SU-DHL-6 (cell line): ENCODE results near the gene WIPI1.

Source experiments
- H2AFZ ChIP-seq: fragments of 200-600 bp; sonication (generic); 2 replicates; pipeline ENCODE4 v1.6.1; 2014; ENCODE audit warnings: low read depth, mild to moderate bottlenecking, moderate library complexity, mixed read lengths, antibody characterized with exemption, low read length; ENCODE audit not compliant: severe bottlenecking
- H3F3A ChIP-seq: fragments of 200-600 bp; shearing (Covaris generic); 2 replicates; pipeline ENCODE4 v1.6.0; 2016; ENCODE audit warnings: antibody characterized with exemption, mild to moderate bottlenecking; ENCODE audit not compliant: insufficient read depth
- H3K27ac ChIP-seq: fragments of 200-600 bp; sonication (generic); 2 replicates; pipeline ENCODE4 v1.5.1; 2016; ENCODE audit warnings: low read depth, mild to moderate bottlenecking, low read length, moderate library complexity, mixed read lengths
- H3K27me3 ChIP-seq: fragments of 200-600 bp; sonication (generic), shearing (Covaris generic); 2 replicates; pipeline ENCODE4 v1.6.0; 2014; ENCODE audit warnings: mild to moderate bottlenecking, low read length
- H3K36me3 ChIP-seq: fragments of 200-600 bp; sonication (generic); 2 replicates; pipeline ENCODE4 v1.6.1; 2014; ENCODE audit warnings: mild to moderate bottlenecking, low read length, mixed read lengths
- H3K4me2 ChIP-seq: fragments of 300-600, 200-600 bp; shearing (Covaris generic), sonication (generic); 2 replicates; pipeline ENCODE4 v1.6.0; 2014; ENCODE audit warnings: low read length, low read depth, mild to moderate bottlenecking; ENCODE audit not compliant: poor library complexity, severe bottlenecking
- H3K4me3 ChIP-seq: fragments of 200-600 bp; sonication (generic); 2 replicates; pipeline ENCODE4 v1.5.1; 2014; ENCODE audit warnings: antibody characterized with exemption, low read length, mild to moderate bottlenecking, mixed read lengths; ENCODE audit not compliant: insufficient read depth, poor library complexity, severe bottlenecking
- H3K79me2 ChIP-seq: fragments of 200-600 bp; sonication (generic); 2 replicates; pipeline ENCODE4 v1.6.1; 2014; ENCODE audit warnings: mild to moderate bottlenecking, low read length, moderate library complexity; ENCODE audit not compliant: insufficient read depth
- H3K9ac ChIP-seq: fragments of 200-600 bp; sonication (generic); 2 replicates; pipeline ENCODE4 v1.7.0; 2014; ENCODE audit warnings: mild to moderate bottlenecking, low read length
- H3K9me2 ChIP-seq: fragments of 200-600 bp; sonication (generic); replicated peaks from 2 replicates; pipeline ENCODE4 v1.6.1; 2014; ENCODE audit warnings: low read length; ENCODE audit not compliant: insufficient read depth
- H3K9me3 ChIP-seq: fragments of 200-600 bp; sonication (generic); 2 replicates; pipeline ENCODE4 v1.6.1; 2014; ENCODE audit warnings: low read length, mixed read lengths; ENCODE audit not compliant: insufficient read depth
- H4K20me1 ChIP-seq: fragments of 200-600 bp; sonication (generic); 2 replicates; pipeline ENCODE4 v1.6.1; 2014; ENCODE audit warnings: low read depth, mild to moderate bottlenecking, antibody characterized with exemption, low read length, moderate library complexity, mixed read lengths
- EZH2phosphoT487 ChIP-seq: fragments of 200-600 bp; sonication (generic), shearing (Covaris generic); conservative IDR thresholded peaks from 2 replicates; pipeline ENCODE4 v1.6.1; 2018; ENCODE audit warnings: mild to moderate bottlenecking, antibody characterized with exemption, low read length, moderate library complexity, mixed read lengths
- TF ChIP-seq, protein P1 (sequence below): fragments of 200-600 bp; sonication (generic); IDR thresholded peaks from one replicate; pipeline ENCODE4 v1.5.1; 2017; ENCODE audit warnings: antibody characterized with exemption, mild to moderate bottlenecking, low read length, moderate library complexity; ENCODE audit not compliant: insufficient read depth, poor library complexity, severe bottlenecking

The WIPI1 gene

DNA sequence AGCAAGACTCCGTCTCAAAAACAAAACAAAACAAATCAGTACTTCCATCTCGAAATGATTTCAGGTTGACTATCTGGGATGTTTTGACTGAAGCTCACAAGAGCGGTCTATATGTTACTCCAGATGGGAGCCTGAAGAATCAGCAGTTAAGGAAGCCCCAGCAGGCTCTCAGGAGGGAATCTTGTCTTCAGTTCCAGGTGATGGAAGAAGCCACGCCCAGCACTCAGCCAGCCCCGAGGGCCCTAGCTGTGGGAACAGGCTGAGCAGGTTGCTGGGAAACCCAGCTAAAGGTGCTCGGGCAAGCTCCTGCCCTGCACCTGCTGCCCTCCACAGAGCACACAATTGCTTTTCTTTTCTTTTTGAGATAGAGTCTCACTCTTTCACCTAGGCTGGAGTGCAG lies 32.4 kb downstream of the WIPI1 start:
- H3F3A ChIP-seq, result no peaks in the 10 kb centered on the region
- H3K79me2 ChIP-seq, result no peaks in the 10 kb centered on the region
- H3K4me3 ChIP-seq, result no peak overlapping the region
- no peak overlapping the region for H3K4me2 ChIP-seq
- H3K9ac ChIP-seq, result no peak overlapping the region
- no peaks in the 10 kb centered on the region for H4K20me1 ChIP-seq
- H2AFZ ChIP-seq, result no peak overlapping the region
- H3K9me3 ChIP-seq, result no peaks in the 10 kb centered on the region
- H3K9me2 ChIP-seq, result no peaks in the 10 kb centered on the region
- H3K36me3 ChIP-seq, result no peaks in the 10 kb centered on the region
- TF ChIP-seq, protein P1, sequence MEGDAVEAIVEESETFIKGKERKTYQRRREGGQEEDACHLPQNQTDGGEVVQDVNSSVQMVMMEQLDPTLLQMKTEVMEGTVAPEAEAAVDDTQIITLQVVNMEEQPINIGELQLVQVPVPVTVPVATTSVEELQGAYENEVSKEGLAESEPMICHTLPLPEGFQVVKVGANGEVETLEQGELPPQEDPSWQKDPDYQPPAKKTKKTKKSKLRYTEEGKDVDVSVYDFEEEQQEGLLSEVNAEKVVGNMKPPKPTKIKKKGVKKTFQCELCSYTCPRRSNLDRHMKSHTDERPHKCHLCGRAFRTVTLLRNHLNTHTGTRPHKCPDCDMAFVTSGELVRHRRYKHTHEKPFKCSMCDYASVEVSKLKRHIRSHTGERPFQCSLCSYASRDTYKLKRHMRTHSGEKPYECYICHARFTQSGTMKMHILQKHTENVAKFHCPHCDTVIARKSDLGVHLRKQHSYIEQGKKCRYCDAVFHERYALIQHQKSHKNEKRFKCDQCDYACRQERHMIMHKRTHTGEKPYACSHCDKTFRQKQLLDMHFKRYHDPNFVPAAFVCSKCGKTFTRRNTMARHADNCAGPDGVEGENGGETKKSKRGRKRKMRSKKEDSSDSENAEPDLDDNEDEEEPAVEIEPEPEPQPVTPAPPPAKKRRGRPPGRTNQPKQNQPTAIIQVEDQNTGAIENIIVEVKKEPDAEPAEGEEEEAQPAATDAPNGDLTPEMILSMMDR, result no peak
- no peak for TF ChIP-seq EZH2phosphoT487
- H3K27ac ChIP-seq, result no peak overlapping the region
- H3K27me3 ChIP-seq, result no peaks in the 10 kb centered on the region

DNA sequence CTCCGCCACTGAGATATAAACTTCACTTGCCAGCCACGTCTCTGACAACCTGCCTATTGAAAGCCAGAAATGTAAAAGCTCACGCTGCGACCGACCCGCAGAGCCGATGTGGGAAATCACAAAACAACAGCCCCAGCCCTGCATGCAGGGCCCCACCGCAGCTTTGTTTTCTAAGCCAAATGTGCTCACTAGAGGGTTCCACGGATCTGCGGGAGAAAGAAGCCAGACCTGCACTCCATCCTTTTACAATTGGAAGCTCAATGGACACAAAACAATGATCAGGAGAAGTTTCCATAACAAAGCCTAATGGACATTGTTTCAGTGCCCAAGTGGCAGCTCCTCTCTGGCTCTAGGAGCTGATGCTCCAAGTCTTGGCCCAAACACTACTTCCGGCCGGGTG lies 33.1 kb downstream of the WIPI1 start:
- Histone ChIP-seq H4K20me1 (no peaks in the 10 kb centered on the region), H3K27me3 (no peaks in the 10 kb centered on the region), H3K27ac (no peak overlapping the region), H3K79me2 (no peaks in the 10 kb centered on the region), H3K4me3 (no peak overlapping the region), H3K4me2 (no peak overlapping the region), H2AFZ (no peak overlapping the region), H3F3A (no peaks in the 10 kb centered on the region), H3K9ac (no peak overlapping the region), H3K9me3 (no peaks in the 10 kb centered on the region), H3K36me3 (no peaks in the 10 kb centered on the region), H3K9me2 (no peaks in the 10 kb centered on the region)
- TF ChIP-seq, protein P1, result no peak
- TF ChIP-seq EZH2phosphoT487, result no peak

DNA sequence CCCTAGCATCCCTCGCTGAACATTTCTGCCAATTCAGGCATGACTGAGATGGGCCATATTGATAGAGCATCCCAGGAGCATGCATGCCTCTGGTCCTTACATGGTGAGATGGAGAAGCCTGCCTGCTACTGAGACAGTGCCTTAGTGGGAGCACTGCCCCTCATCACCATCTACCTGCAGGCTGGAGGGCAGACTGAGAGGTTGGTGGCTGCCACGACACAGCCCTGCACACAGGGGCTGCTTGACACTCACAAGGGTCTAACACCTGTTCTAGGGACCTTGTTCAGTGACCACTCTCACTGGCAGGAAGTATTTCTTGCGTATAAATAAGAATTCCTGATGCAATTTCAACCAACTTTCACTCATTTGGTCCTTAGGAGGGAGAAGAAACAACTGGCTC lies 34.0 kb downstream of the WIPI1 start:
- no peak overlapping the region for H2AFZ ChIP-seq
- H3K4me3 ChIP-seq, result no peak overlapping the region
- H3F3A ChIP-seq, result no peaks in the 10 kb centered on the region
- no peak overlapping the region for H3K4me2 ChIP-seq
- no peaks in the 10 kb centered on the region for H3K79me2 ChIP-seq
- H3K27me3 ChIP-seq, result no peaks in the 10 kb centered on the region
- H3K27ac ChIP-seq, result no peak overlapping the region
- H3K9me2 ChIP-seq, result no peaks in the 10 kb centered on the region
- no peaks in the 10 kb centered on the region for H3K9me3 ChIP-seq
- H4K20me1 ChIP-seq, result no peaks in the 10 kb centered on the region
- H3K9ac ChIP-seq, result no peak overlapping the region
- TF ChIP-seq, protein P1, result no peak
- TF ChIP-seq EZH2phosphoT487, result no peak
- no peaks in the 10 kb centered on the region for H3K36me3 ChIP-seq
